H9 (cell line): ENCODE results near the gene ANKZF1. TPM values are rescaled to one million over a fixed set of nuclear protein-coding genes. Genes with fewer than 3 reads are reported as not detected.

Experiments used
- DNase-seq: peaks from one replicate; pipeline ENCODE4 v3.0.0-alpha.2; 2017
- H2AFZ ChIP-seq: one replicate; pipeline ENCODE4 v1.6.1; 2013; ENCODE audit warnings: mild to moderate bottlenecking, low read length, control low read depth, moderate library complexity
- H2AK5ac ChIP-seq: 2 replicates; pipeline ENCODE4 v1.6.1; 2013; ENCODE audit warnings: low read length, control low read depth, mixed read lengths; ENCODE audit not compliant: insufficient read length
- H2BK120ac ChIP-seq: one replicate; pipeline ENCODE4 v1.6.1; 2013; ENCODE audit warnings: low read depth, mild to moderate bottlenecking, low read length, control low read depth, inconsistent platforms; ENCODE audit not compliant: poor library complexity, severe bottlenecking
- H2BK12ac ChIP-seq: 2 replicates; pipeline ENCODE4 v1.6.1; 2013; ENCODE audit warnings: low read length, control low read depth, mixed read lengths, low read depth; ENCODE audit not compliant: insufficient read length
- H2BK15ac ChIP-seq: 2 replicates; pipeline ENCODE4 v1.6.1; 2013; ENCODE audit warnings: low read depth, low read length, control low read depth
- H2BK20ac ChIP-seq: one replicate; pipeline ENCODE4 v1.6.1; 2013; ENCODE audit warnings: low read depth, mild to moderate bottlenecking, low read length, control low read depth, inconsistent platforms; ENCODE audit not compliant: poor library complexity, severe bottlenecking
- H2BK5ac ChIP-seq: 2 replicates; pipeline ENCODE4 v1.6.1; 2013; ENCODE audit warnings: low read length, control low read depth, mixed read lengths; ENCODE audit not compliant: insufficient read length
- H3K14ac ChIP-seq: 2 replicates; pipeline ENCODE4 v1.6.1; 2013; ENCODE audit warnings: low read length, control low read depth; ENCODE audit not compliant: insufficient read depth
- H3K18ac ChIP-seq: 2 replicates; pipeline ENCODE4 v1.6.1; 2013; ENCODE audit warnings: low read depth, mild to moderate bottlenecking, mixed read lengths, low read length, control low read depth; ENCODE audit not compliant: insufficient read length
- H3K23ac ChIP-seq: 2 replicates; pipeline ENCODE4 v1.6.1; 2013; ENCODE audit warnings: low read length, control low read depth, mixed read lengths, low read depth; ENCODE audit not compliant: insufficient read length
- H3K23me2 ChIP-seq: 2 replicates; pipeline ENCODE4 v1.6.1; 2013; ENCODE audit warnings: low read depth, mild to moderate bottlenecking, mixed read lengths, low read length, control low read depth; ENCODE audit not compliant: insufficient read length, poor library complexity, severe bottlenecking
- H3K27ac ChIP-seq: 2 replicates; pipeline ENCODE4 v1.5.1; 2013; ENCODE audit warnings: low read length, control low read depth, mixed read lengths, low read depth; ENCODE audit not compliant: insufficient read length
- H3K27me3 ChIP-seq: 2 replicates; pipeline ENCODE4 v1.6.1; 2013; ENCODE audit warnings: low read length, control low read depth, inconsistent platforms; ENCODE audit not compliant: insufficient read depth
- H3K4ac ChIP-seq: 2 replicates; pipeline ENCODE4 v1.6.1; 2013; ENCODE audit warnings: low read depth, mild to moderate bottlenecking, control low read depth, inconsistent platforms, low read length, moderate library complexity
- H3K4me1 ChIP-seq: 2 replicates; pipeline ENCODE4 v1.6.1; 2013; ENCODE audit warnings: low read length, control low read depth, inconsistent platforms; ENCODE audit not compliant: insufficient read depth
- H3K4me2 ChIP-seq: 2 replicates; pipeline ENCODE4 v1.6.1; 2013; ENCODE audit warnings: low read length, control low read depth, mixed read lengths; ENCODE audit not compliant: insufficient read length, insufficient read depth
- H3K56ac ChIP-seq: 2 replicates; pipeline ENCODE4 v1.6.1; 2013; ENCODE audit warnings: low read depth, mild to moderate bottlenecking, mixed read lengths, low read length, control low read depth; ENCODE audit not compliant: insufficient read length
- H3K79me1 ChIP-seq: 2 replicates; pipeline ENCODE4 v1.6.1; 2013; ENCODE audit warnings: low read depth, mild to moderate bottlenecking, moderate library complexity, low read length, control low read depth, inconsistent platforms; ENCODE audit not compliant: insufficient read depth, poor library complexity, severe bottlenecking
- H3K79me2 ChIP-seq: 2 replicates; pipeline ENCODE4 v1.6.1; 2013; ENCODE audit warnings: low read length, control low read depth, inconsistent platforms; ENCODE audit not compliant: insufficient read depth
- H3K9ac ChIP-seq: 2 replicates; pipeline ENCODE4 v1.6.1; 2013; ENCODE audit warnings: low read length, control low read depth, mixed read lengths; ENCODE audit not compliant: insufficient read length; ENCODE audit errors: extremely low read depth
- H3K9me3 ChIP-seq: one replicate; pipeline ENCODE4 v1.6.1; 2013; ENCODE audit warnings: low read depth, low read length, inconsistent platforms; ENCODE audit not compliant: control insufficient read depth
- H3T11ph ChIP-seq: one replicate; pipeline ENCODE4 v1.6.1; 2013; ENCODE audit warnings: mild to moderate bottlenecking, low read length, control low read depth, inconsistent platforms
- H4K20me1 ChIP-seq: one replicate; pipeline ENCODE4 v1.6.1; 2013; ENCODE audit not compliant: control insufficient read depth, insufficient read length, insufficient read depth
- H4K5ac ChIP-seq: 2 replicates; pipeline ENCODE4 v1.6.1; 2013; ENCODE audit warnings: low read depth, mild to moderate bottlenecking, mixed read lengths, low read length, control low read depth; ENCODE audit not compliant: insufficient read length
- H4K8ac ChIP-seq: replicated peaks from 2 replicates; pipeline ENCODE4 v1.6.1; 2013; ENCODE audit warnings: low read length, control low read depth, mixed read lengths, low read depth; ENCODE audit not compliant: insufficient read length
- H4K91ac ChIP-seq: 2 replicates; pipeline ENCODE4 v1.6.1; 2013; ENCODE audit warnings: low read depth, mild to moderate bottlenecking, moderate library complexity, mixed read lengths, low read length, control low read depth; ENCODE audit not compliant: insufficient read length
- H3K27ac Mint-ChIP-seq, 3 experiments: 2 replicates in 2 of 3; 3 replicates in 1 of 3; pipeline ENCODE4 v1.8.0; 2020 to 2021; ENCODE audit warnings: mixed read lengths in 3 of 3, mild to moderate bottlenecking in 1 of 3, moderate library complexity in 1 of 3
- H3K27me3 Mint-ChIP-seq: 2 replicates; pipeline ENCODE4 v1.8.0; 2021; ENCODE audit warnings: low read depth, mild to moderate bottlenecking, moderate library complexity, mixed read lengths
- H3K36me3 Mint-ChIP-seq, 3 experiments: 2 replicates in 2 of 3; 3 replicates in 1 of 3; pipeline ENCODE4 v1.8.0; 2020 to 2021; ENCODE audit warnings: low read depth in 3 of 3, mixed read lengths in 3 of 3; ENCODE audit not compliant: insufficient read depth in 1 of 3
- H3K4me1 Mint-ChIP-seq, 2 experiments: 2 replicates each; pipeline ENCODE4 v1.8.0; 2020; ENCODE audit warnings: mixed read lengths in 2 of 2
- H3K4me3 Mint-ChIP-seq, 2 experiments: 2 replicates in 1 of 2; 3 replicates in 1 of 2; pipeline ENCODE4 v1.8.0; 2020 to 2021; ENCODE audit warnings: mild to moderate bottlenecking in 2 of 2, mixed read lengths in 2 of 2, moderate library complexity in 1 of 2
- H3K9me3 Mint-ChIP-seq, 2 experiments: 2 replicates in 1 of 2; 3 replicates in 1 of 2; pipeline ENCODE4 v1.8.0; 2020; ENCODE audit warnings: mild to moderate bottlenecking in 2 of 2, mixed read lengths in 2 of 2, moderate library complexity in 1 of 2
- CTCF ChIP-seq: fragments of 200-600 bp; sonication (generic); conservative IDR thresholded peaks from 3 replicates; pipeline ENCODE4 v1.8.0; 2021; ENCODE audit warnings: antibody characterized with exemption, mild to moderate bottlenecking
- WGBS: extraction: QIAGEN DNeasy Blood & Tissue Kit; methylation state at CpG from one replicate; pipeline ENCODE4 v1.1.7; 2013; ENCODE audit warnings: missing lambda C conversion rate, low lambda C conversion rate, mixed read lengths; ENCODE audit not compliant: insufficient read length; ENCODE audit errors: extremely low coverage; 5-methylcytosine and 5-hydroxymethylcytosine counted together
- total RNA-seq: library from RNA; stranded (reverse); gene quantifications from 2 replicates; pipeline ENCODE4 v1.2.1, GENCODE V29; 2021

The ANKZF1 gene
- total RNA-seq, 1 experiment from 2014 or later: 55.4 TPM

- WGBS: no CpG with 5 or more reads among the region's 49 CpGs
- H3K27me3 ChIP-seq: peaks cover 21% of the 10 kb centered on the region
- peaks cover 9 to 23% (median 19%) of the 10 kb centered on the region in 3 experiments; a peak in 6 of 7 replicates for H3K36me3 Mint-ChIP-seq
- H3K9me3 ChIP-seq: no peaks in the 10 kb centered on the region
- H3K79me2 ChIP-seq: no peaks in the 10 kb centered on the region
- no peaks in the 10 kb centered on the region for H3K79me1 ChIP-seq
- peak; percentile 81 for DNase-seq
- no peak within 1 kb of the TSS for H2BK120ac ChIP-seq
- no peak within 1 kb of the TSS for H3K27ac ChIP-seq
- no peak within 1 kb of the TSS for H2BK12ac ChIP-seq
- no peak within 1 kb of the TSS for H3K56ac ChIP-seq
- H3K4me1 ChIP-seq: peaks cover 3% of the 10 kb centered on the region; the same call in 1 of the 2 replicates
- H4K5ac ChIP-seq: no peak within 1 kb of the TSS
- TF ChIP-seq CTCF: no peak
- H3K4me3 Mint-ChIP-seq: peak within 1 kb of the TSS; percentile 69 to 88
- H3K23me2 ChIP-seq: peaks cover 22% of the 10 kb centered on the region
- H2BK20ac ChIP-seq: no peak within 1 kb of the TSS
- no peak within 1 kb of the TSS for H2BK15ac ChIP-seq
- peaks cover 72% of the 10 kb centered on the region for H3K27me3 Mint-ChIP-seq
- no peak within 1 kb of the TSS for H3K9ac ChIP-seq
- H3K23ac ChIP-seq: no peak within 1 kb of the TSS
- no peak within 1 kb of the TSS for H3K4ac ChIP-seq
- no peaks in the 10 kb centered on the region for H4K20me1 ChIP-seq
- H2AFZ ChIP-seq: no peak within 1 kb of the TSS
- no peak within 1 kb of the TSS for H4K8ac ChIP-seq
- peaks cover 0 to 2% of the 10 kb centered on the region in 2 experiments; a peak in 3 of 5 replicates for H3K9me3 Mint-ChIP-seq
- H3K4me2 ChIP-seq: peak within 1 kb of the TSS; percentile 72
- no peak within 1 kb of the TSS for H4K91ac ChIP-seq
- H3K4me1 Mint-ChIP-seq: peaks cover 28 to 39% of the 10 kb centered on the region in 2 experiments
- no peak within 1 kb of the TSS for H3K27ac Mint-ChIP-seq
- H3T11ph ChIP-seq: no peak within 1 kb of the TSS
- peak within 1 kb of the TSS; percentile 39 for H3K18ac ChIP-seq
- H3K14ac ChIP-seq: 0 out of 2 replicates have a peak within 1 kb of the TSS, but pooled peaks have one; percentile 42
- H2AK5ac ChIP-seq: no peak within 1 kb of the TSS
- no peak within 1 kb of the TSS for H2BK5ac ChIP-seq
These were observed 23.5 kb downstream of the ANKZF1 start, which contains the start of gene TUBA4B for GRCh38 chr2:219252900-219253752. Gene TUBA4B, plus strand, starts transcription at chr2:219253243. Its CDS starts 165 bp downstream, at chr2:219253408.
